ENCODE data around the gene LARP4B.
"Not testable (repeated sequence)": the region's sequence is repeated elsewhere in the genome, so short reads cannot be mapped to it uniquely, and the experiment has no call there.

The LARP4B gene

DNA sequence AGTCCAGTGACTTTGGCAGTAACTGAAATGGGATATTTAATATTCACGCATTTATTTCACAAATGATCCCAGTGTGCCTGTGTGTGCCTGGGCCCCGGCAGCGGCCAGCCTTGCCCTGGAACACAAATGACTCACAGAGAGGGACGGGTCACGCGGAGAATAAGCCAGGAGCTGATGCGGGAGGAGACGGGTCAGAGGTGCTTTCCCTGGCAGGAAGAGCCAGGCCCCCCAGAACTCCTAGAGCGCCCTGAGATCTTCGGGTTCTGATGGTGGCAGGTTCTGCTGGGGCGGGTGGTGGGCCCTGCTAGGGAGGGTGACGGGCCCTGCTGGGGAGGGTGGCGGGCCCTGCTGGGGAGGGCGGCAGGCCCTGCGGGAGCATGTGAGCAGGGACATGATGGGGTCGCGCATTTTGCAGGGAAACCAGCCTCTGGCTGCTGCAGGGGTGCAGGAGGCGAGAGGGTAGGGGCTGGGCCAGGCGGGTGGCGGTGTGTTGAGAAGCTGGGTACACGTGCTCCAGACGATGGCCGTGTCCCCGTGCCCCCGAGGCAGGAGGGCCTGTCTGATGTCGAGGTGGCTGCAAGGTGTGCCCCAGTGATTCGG is 157.8 kb downstream of the LARP4B start:
- Mint-ChIP-seq H3K36me3 (ENCODE audit: low read depth) (no peaks in the 10 kb centered on the region), H3K4me1 (ENCODE audit: low read depth) (no peaks in the 10 kb centered on the region), H3K9me3 (peaks cover 3% of the 10 kb centered on the region), H3K27ac (no peak overlapping the region), H3K4me3 (no peak overlapping the region), H3K27me3 (peaks cover 2% of the 10 kb centered on the region)
- no peak for DNase-seq

DNA sequence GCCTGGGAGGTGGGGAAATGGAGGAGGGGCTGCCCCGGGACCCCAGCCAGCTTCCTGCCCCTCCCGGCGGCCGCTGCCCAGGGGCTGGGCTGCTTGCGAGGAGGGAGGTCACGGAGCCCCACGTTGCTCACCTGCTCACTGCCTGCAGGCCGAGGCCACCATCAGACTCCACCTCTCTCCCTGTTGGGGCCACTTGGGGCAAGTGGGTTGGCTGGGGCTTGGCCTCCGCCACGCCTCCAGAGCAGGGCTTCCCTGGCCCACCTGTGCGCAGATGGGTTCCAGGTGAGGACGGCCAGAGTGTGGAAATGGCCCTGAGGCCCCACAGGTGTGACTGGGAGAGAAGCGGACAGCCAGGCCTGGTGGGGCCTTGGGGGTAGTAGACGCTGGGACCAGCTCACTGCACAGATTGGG is 159.3 kb downstream of the LARP4B start:
- Mint-ChIP-seq H3K4me1 (ENCODE audit: low read depth) (no peaks in the 10 kb centered on the region), H3K36me3 (ENCODE audit: low read depth) (no peaks in the 10 kb centered on the region), H3K27ac (no peak overlapping the region), H3K27me3 (peaks cover 2% of the 10 kb centered on the region), H3K4me3 (no peak overlapping the region), H3K9me3 (peaks cover 12% of the 10 kb centered on the region)
- no peak for DNase-seq

DNA sequence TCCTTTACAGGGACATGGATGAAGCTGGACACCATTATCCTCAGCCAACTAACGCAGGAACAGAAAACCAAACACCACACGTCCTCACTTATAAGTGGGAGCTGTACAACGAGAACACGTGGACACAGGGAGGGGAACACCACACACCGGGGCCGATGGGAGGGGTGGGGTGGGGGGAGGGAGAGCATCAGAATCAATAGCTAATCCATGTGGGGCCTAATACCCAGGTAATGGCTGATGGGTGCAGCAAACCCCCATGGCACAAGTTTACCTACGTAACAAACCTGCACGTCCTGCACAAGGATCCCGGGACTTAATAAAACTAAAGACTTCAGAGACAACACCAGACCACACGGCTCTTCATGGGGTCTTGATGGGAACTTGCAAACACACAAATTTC is 159.9 kb downstream of the LARP4B start:
- no peak overlapping the region for H3K27ac Mint-ChIP-seq
- no peaks in the 10 kb centered on the region for H3K4me1 Mint-ChIP-seq (ENCODE audit: low read depth)
- H3K36me3 Mint-ChIP-seq (ENCODE audit: low read depth) = no peaks in the 10 kb centered on the region
- H3K27me3 Mint-ChIP-seq = no peaks in the 10 kb centered on the region
- H3K4me3 Mint-ChIP-seq = no peak overlapping the region
- peaks cover 14% of the 10 kb centered on the region for H3K9me3 Mint-ChIP-seq
- DNase-seq = no peak

DNA sequence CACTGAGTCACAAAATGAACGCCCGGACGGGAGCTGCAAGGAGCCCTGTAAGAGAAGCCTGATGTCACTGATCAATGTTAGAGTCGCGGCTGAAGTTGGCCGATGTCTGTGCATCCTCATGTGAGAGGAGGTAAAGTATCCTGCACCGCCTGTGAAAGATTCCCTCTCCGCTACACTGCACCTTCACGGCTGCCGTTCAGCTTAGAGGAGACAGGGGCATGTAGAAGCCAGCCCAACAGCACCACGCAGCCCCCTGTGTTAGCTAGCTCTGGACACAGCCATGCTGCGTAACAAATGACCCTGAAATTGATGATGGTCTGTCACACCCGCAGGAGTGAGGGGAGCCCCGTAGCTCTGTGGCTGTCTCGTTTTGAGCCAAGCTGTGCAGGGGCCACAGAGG is 160.5 kb downstream of the LARP4B start:
- Mint-ChIP-seq H3K36me3 (ENCODE audit: low read depth) (no peaks in the 10 kb centered on the region), H3K4me3 (no peak overlapping the region), H3K27me3 (no peaks in the 10 kb centered on the region)

DNA sequence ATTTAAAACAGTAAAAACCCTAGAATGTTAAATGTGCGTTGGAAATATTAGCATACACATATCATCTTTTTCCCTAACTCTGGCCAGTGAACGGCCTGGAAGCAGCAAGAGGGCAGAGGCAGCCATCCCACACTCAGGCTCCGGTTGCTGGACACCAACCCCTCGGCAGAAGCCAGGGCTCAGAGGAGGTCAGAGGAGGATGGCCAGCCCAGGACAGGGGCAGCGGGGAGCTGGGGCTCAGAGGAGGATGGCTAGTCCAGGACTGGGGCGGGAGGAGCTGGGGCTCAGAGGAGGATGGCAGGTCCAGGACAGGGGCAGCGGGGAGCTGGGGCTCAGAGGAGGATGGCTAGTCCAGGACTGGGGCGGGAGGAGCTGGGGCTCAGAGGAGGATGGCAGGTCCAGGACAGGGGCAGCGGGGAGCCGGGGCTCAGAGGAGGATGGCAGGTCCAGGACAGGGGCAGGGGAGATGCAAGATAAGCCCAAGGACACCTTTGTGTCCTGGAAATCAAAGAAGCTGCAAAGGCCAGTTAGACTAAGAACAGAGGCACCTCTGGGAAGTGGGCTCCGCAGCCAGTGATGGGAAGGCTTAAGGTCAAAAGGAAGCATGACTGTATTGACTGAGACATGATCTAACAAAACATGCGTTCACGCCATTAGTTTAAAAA is 161.3 kb downstream of the LARP4B start:
- H3K36me3 Mint-ChIP-seq (ENCODE audit: low read depth); H3K4me1 Mint-ChIP-seq (ENCODE audit: low read depth); H3K27me3 Mint-ChIP-seq: not testable (repeated sequence)

More for the DNA sequence above, 160.5 kb downstream of the LARP4B start:
- DNase-seq = no peak
- Mint-ChIP-seq H3K4me1 (ENCODE audit: low read depth) (no peaks in the 10 kb centered on the region), H3K27ac (no peak overlapping the region), H3K9me3 (peaks cover 14% of the 10 kb centered on the region)

DNA sequence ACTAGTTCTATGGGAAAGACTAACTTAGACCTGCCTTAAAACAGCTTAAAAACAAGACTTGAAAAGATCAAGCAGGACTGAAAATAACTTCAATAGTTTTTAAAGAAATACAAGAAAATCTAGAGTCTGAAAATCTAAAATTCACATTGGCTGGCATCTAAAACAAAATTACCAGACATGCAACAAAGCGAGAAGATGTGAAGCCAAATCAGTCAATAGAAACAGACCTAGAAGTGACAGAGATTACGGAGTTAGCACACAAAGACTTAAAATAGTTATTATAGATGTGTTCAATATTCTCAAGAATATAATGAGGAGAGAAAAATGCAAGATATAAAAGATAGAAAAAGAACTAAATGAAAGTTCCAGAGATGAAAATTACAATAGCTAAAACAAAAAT is 163.7 kb downstream of the LARP4B start:
- Mint-ChIP-seq H3K4me3 (no peak overlapping the region), H3K27me3 (peaks cover 8% of the 10 kb centered on the region), H3K36me3 (ENCODE audit: low read depth) (no peaks in the 10 kb centered on the region), H3K9me3 (peaks cover 21% of the 10 kb centered on the region), H3K27ac (no peak overlapping the region), H3K4me1 (ENCODE audit: low read depth) (no peaks in the 10 kb centered on the region)
- DNase-seq = no peak

More for the DNA sequence above, 161.3 kb downstream of the LARP4B start:
- not testable (repeated sequence) for DNase-seq, H3K4me3 Mint-ChIP-seq, H3K27ac Mint-ChIP-seq
- H3K9me3 Mint-ChIP-seq = peaks cover 14% of the 10 kb centered on the region

DNA sequence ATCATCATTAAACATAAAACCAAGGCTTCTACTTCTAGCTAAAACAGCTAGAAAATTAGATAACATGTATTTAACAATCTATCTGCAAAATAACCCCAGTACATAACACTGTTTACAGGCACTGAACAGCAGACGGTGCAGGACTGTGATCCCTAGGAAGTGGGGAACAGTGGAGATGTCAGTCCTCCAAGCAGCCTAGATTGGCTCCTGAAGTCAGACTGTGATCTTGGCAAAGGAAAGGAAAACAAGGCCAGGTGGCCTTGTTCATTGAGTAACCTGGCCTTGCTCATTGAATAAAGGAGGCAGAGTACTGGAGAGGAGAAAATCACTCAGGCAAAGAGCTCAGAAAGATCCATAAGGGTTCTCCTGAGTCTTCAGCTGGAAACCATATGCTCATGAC is 164.3 kb downstream of the LARP4B start:
- Mint-ChIP-seq H3K9me3 (peaks cover 22% of the 10 kb centered on the region), H3K4me1 (ENCODE audit: low read depth) (no peaks in the 10 kb centered on the region), H3K27me3 (peaks cover 13% of the 10 kb centered on the region), H3K4me3 (no peak overlapping the region), H3K36me3 (ENCODE audit: low read depth) (no peaks in the 10 kb centered on the region), H3K27ac (no peak overlapping the region)
- no peak for DNase-seq

DNA sequence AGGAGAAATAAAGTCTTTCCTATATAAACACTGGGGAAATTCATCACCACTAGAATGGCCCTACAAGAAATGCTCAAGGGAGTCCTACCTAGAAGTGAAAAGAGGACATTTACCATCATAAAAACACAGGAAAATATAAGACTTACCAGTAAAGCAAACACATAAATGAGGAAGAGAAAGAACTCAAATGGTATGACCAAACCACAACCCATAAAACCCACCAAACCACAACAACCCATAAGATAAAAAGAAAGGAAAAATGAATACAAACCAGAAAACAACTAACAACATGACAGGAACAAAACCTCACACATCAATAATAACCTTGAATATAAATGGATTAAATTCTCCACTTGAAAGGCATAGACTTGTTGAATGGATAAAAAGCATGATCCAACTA is 170.1 kb downstream of the LARP4B start:
- Mint-ChIP-seq H3K27ac (no peak overlapping the region), H3K27me3 (peaks cover 16% of the 10 kb centered on the region), H3K9me3 (peaks cover 24% of the 10 kb centered on the region), H3K4me1 (ENCODE audit: low read depth) (peaks cover 3% of the 10 kb centered on the region), H3K4me3 (no peak overlapping the region), H3K36me3 (ENCODE audit: low read depth) (no peaks in the 10 kb centered on the region)
- DNase-seq = no peak

DNA sequence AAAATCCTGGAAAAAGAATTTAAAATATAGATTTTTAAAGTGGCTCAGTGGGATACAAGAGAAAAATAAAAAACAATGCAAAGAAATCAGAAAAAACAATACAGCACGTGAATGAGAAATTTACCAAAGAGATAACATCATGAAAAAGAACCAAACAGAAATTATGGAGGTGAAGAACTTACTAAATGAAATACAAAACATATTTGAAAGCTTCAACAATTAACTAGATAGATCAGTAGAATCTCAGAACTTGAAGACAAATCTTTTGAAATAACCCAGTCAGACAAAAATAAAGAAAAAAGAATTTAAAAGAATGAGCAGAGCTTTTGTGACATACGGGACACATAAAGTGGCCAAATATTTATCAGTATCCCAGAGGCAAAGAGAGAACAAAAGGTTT is 170.9 kb downstream of the LARP4B start:
- no peaks in the 10 kb centered on the region for H3K36me3 Mint-ChIP-seq (ENCODE audit: low read depth)
- peaks cover 3% of the 10 kb centered on the region for H3K4me1 Mint-ChIP-seq (ENCODE audit: low read depth)
- H3K27ac Mint-ChIP-seq = no peak overlapping the region
- H3K27me3 Mint-ChIP-seq = peaks cover 17% of the 10 kb centered on the region
- no peak overlapping the region for H3K4me3 Mint-ChIP-seq
- no peak for DNase-seq
- peaks cover 24% of the 10 kb centered on the region for H3K9me3 Mint-ChIP-seq

DNA sequence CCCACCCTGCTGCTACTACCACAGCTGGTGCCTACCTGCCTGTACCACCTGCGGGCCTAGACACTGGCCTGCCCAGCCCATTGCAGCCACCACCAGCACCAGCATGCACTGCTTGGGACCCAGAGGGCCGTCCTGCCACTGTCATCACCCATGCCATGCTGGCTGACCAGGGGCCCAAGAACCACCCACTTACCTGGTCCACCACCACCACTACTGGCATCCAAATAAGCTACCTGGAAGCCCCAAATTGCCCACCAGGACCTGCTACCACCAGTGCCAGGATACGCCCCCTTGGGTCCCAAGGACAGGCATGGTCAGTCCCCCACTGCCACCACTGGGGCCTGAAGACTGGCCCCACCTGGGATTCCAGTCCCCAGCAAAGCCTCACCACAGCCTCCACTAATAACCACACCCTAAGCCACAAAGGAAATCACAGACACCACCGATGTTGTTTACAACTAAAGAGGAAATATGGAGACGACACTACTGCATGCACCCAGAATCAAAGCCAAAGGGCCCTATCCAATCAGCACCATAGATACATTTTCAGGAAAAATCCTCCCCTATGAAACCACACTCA is 171.5 kb downstream of the LARP4B start:
- H3K9me3 Mint-ChIP-seq = peaks cover 27% of the 10 kb centered on the region
- no peak overlapping the region for H3K4me3 Mint-ChIP-seq
- H3K27ac Mint-ChIP-seq = no peak overlapping the region
- peaks cover 22% of the 10 kb centered on the region for H3K27me3 Mint-ChIP-seq
- no peaks in the 10 kb centered on the region for H3K36me3 Mint-ChIP-seq (ENCODE audit: low read depth)
- H3K4me1 Mint-ChIP-seq (ENCODE audit: low read depth) = peaks cover 3% of the 10 kb centered on the region
- DNase-seq = no peak

Data from activated T-cell treated with anti-CD3 and anti-CD28 coated beads, Interleukin-2, amount 50 U/mL, for 24 hours (primary cell).